Measurements from ENCODE around the gene ZNF787.
"Not testable (repeated sequence)": the region's sequence is repeated elsewhere in the genome, so short reads cannot be mapped to it uniquely, and the experiment has no call there.

Gene ZNF787
- total RNA-seq = 15.2 to 18.1 reads per million in 2 donors

- peak; percentile 90 to 98 (median 96) for DNase-seq
These were observed at the start of gene ZNF787 for GRCh38 chr19:56121180-56122167. Gene ZNF787 (minus strand): TSS chr19:56121295. CDS start chr19:56103217, 18,078 bp downstream.

GRCh38 chr19:56170261-56170660, 49.2 kb upstream of the ZNF787 start:
- no peak for DNase-seq

- no peak for DNase-seq
These were observed 46.0 kb upstream of the ZNF787 start for GRCh38 chr19:56167064-56167578.

- no peak for DNase-seq
These were observed 42.0 kb upstream of the ZNF787 start for GRCh38 chr19:56163097-56163496.

GRCh38 chr19:56162258-56162657, 41.2 kb upstream of the ZNF787 start:
- DNase-seq = no peak

GRCh38 chr19:56161534-56161933, 40.4 kb upstream of the ZNF787 start:
- no peak for DNase-seq

- DNase-seq = no peak
These were observed 38.7 kb upstream of the ZNF787 start for GRCh38 chr19:56159622-56160271.

GRCh38 chr19:56159009-56159559, 38.0 kb upstream of the ZNF787 start:
- no peak for DNase-seq

GRCh38 chr19:56158170-56158757, 37.2 kb upstream of the ZNF787 start:
- DNase-seq = no peak

GRCh38 chr19:56156768-56157167, 35.7 kb upstream of the ZNF787 start:
- DNase-seq = no peak

- DNase-seq = no peak
These were observed 34.1 kb upstream of the ZNF787 start for GRCh38 chr19:56155124-56155687.

GRCh38 chr19:56153507-56153906, 32.4 kb upstream of the ZNF787 start:
- DNase-seq = no peak

- DNase-seq = no peak
These were observed 31.5 kb upstream of the ZNF787 start for GRCh38 chr19:56152644-56153043.

GRCh38 chr19:56150358-56150757, 29.3 kb upstream of the ZNF787 start:
- no peak for DNase-seq

- DNase-seq = no peak
These were observed 28.6 kb upstream of the ZNF787 start for GRCh38 chr19:56149656-56150038.

GRCh38 chr19:56148955-56149655, 28.0 kb upstream of the ZNF787 start:
- not testable (repeated sequence) for DNase-seq

GRCh38 chr19:56148096-56148495, 27.0 kb upstream of the ZNF787 start:
- DNase-seq = no peak

- no peak for DNase-seq
These were observed 26.2 kb upstream of the ZNF787 start for GRCh38 chr19:56147307-56147706.

GRCh38 chr19:56146904-56147303, 25.8 kb upstream of the ZNF787 start:
- no peak for DNase-seq

- no peak for DNase-seq
These were observed 24.6 kb upstream of the ZNF787 start for GRCh38 chr19:56145698-56146097.

- no peak for DNase-seq
These were observed 23.7 kb upstream of the ZNF787 start for GRCh38 chr19:56144831-56145230.

GRCh38 chr19:56144376-56144775, 23.3 kb upstream of the ZNF787 start:
- no peak for DNase-seq
